ENCODE measurements around the gene REV1. TPM values are rescaled to one million over a fixed set of nuclear protein-coding genes. Genes with fewer than 3 reads are reported as not detected.
A peak's percentile ranks its signal among the peaks of the same experiment; 100 is the strongest.

REV1 gene
- total RNA-seq, 2 experiments from 2014 or later, result 51.6 to 68.1 TPM

GRCh38 chr2:99481941-99482340, 7.9 kb downstream of the REV1 start:
- BruUV-seq (replicated peaks), result no TSS peak
- CTCF ChIA-PET (ENCODE audit: unreplicated experiment), result no interaction called here
- Histone ChIP-seq H3K36me3 (ENCODE audit: insufficient read depth, low read length) (peaks cover 16% of the 10 kb centered on the region), H3K79me2 (ENCODE audit: insufficient read depth, low read depth, low read length) (peaks cover 99% of the 10 kb centered on the region), H3K4me3 (ENCODE audit: low read depth, low read length, poor library complexity, severe bottlenecking) (no peak overlapping the region), H3K4me1 (ENCODE audit: insufficient read depth, low read length, poor library complexity, severe bottlenecking) (peaks cover 18% of the 10 kb centered on the region), H3K27ac (ENCODE audit: low read depth, low read length, poor library complexity, severe bottlenecking) (no peak overlapping the region), H3K4me2 (ENCODE audit: low read length) (no peak overlapping the region), H3K9me3 (ENCODE audit: low read length) (no peaks in the 10 kb centered on the region), H4K20me1 (ENCODE audit: insufficient read depth, low read length) (peaks cover 25% of the 10 kb centered on the region), H3K9me2 (ENCODE audit: insufficient read depth, low read length) (no peaks in the 10 kb centered on the region), H2AFZ (ENCODE audit: low read length) (no peak overlapping the region)
- no peak for TF ChIP-seq CTCF (conservative IDR thresholded peaks at IDR 0.05; ENCODE audit: low read length)
- no peak for TF ChIP-seq EZH2phosphoT487 (IDR thresholded peaks at IDR 0.05; ENCODE audit: borderline replicate concordance, low read depth, low read length)
- POLR2A ChIA-PET, result interaction anchor here (1.5 kb wide), 1 partner anchor 26 kb away, joined by 4 read pairs; no protein-coding TSS in a partner anchor
- DNase-seq (ENCODE audit: low spot score), result peak; percentile 4
- intact Hi-C loops (cut with micrococcal nuclease; ENCODE audit: unreplicated experiment), result no loop called here

- no peak for DNase-seq (ENCODE audit: low spot score)
- H3K27ac ChIP-seq (ENCODE audit: low read depth, low read length, poor library complexity, severe bottlenecking), result no peak overlapping the region
- peaks cover 14% of the 10 kb centered on the region for H3K4me1 ChIP-seq (ENCODE audit: insufficient read depth, low read length, poor library complexity, severe bottlenecking)
- ChIA-PET POLR2A (interaction anchor here (1.5 kb wide), 1 partner anchor 26 kb away, joined by 4 read pairs; no protein-coding TSS in a partner anchor), CTCF (ENCODE audit: unreplicated experiment) (no interaction called here)
- BruUV-seq (replicated peaks), result no TSS peak
- intact Hi-C loops (cut with micrococcal nuclease; ENCODE audit: unreplicated experiment), result no loop called here
- peaks cover 21% of the 10 kb centered on the region for H4K20me1 ChIP-seq (ENCODE audit: insufficient read depth, low read length)
- H3K9me2 ChIP-seq (ENCODE audit: insufficient read depth, low read length), result no peaks in the 10 kb centered on the region
- no peak overlapping the region for H3K4me3 ChIP-seq (ENCODE audit: low read depth, low read length, poor library complexity, severe bottlenecking)
- no peak for TF ChIP-seq EZH2phosphoT487 (IDR thresholded peaks at IDR 0.05; ENCODE audit: borderline replicate concordance, low read depth, low read length)
- no peak for TF ChIP-seq CTCF (conservative IDR thresholded peaks at IDR 0.05; ENCODE audit: low read length)
- H3K36me3 ChIP-seq (ENCODE audit: insufficient read depth, low read length), result peaks cover 16% of the 10 kb centered on the region
- H3K79me2 ChIP-seq (ENCODE audit: insufficient read depth, low read depth, low read length), result peaks cover 99% of the 10 kb centered on the region
- H3K4me2 ChIP-seq (ENCODE audit: low read length), result no peak overlapping the region
- no peaks in the 10 kb centered on the region for H3K9me3 ChIP-seq (ENCODE audit: low read length)
- no peak overlapping the region for H2AFZ ChIP-seq (ENCODE audit: low read length)
These were observed 8.3 kb downstream of the REV1 start for GRCh38 chr2:99481527-99481926.

GRCh38 chr2:99480390-99480789, 9.4 kb downstream of the REV1 start:
- BruUV-seq (replicated peaks), result no TSS peak
- Histone ChIP-seq H3K27ac (ENCODE audit: low read depth, low read length, poor library complexity, severe bottlenecking) (no peak overlapping the region), H2AFZ (ENCODE audit: low read length) (no peak overlapping the region)

More at GRCh38 chr2:99480390-99480789, 9.4 kb downstream of the REV1 start:
- H4K20me1 ChIP-seq (ENCODE audit: insufficient read depth, low read length), result peaks cover 15% of the 10 kb centered on the region
- H3K4me1 ChIP-seq (ENCODE audit: insufficient read depth, low read length, poor library complexity, severe bottlenecking), result peaks cover 13% of the 10 kb centered on the region
- ChIA-PET POLR2A (interaction anchor here (1.5 kb wide), 1 partner anchor 25 kb away, joined by 4 read pairs; no protein-coding TSS in a partner anchor), CTCF (ENCODE audit: unreplicated experiment) (no interaction called here)
- TF ChIP-seq CTCF (conservative IDR thresholded peaks at IDR 0.05; ENCODE audit: low read length) (no peak), EZH2phosphoT487 (IDR thresholded peaks at IDR 0.05; ENCODE audit: borderline replicate concordance, low read depth, low read length) (no peak)
- intact Hi-C loops (cut with micrococcal nuclease; ENCODE audit: unreplicated experiment), result no loop called here
- no peaks in the 10 kb centered on the region for H3K9me2 ChIP-seq (ENCODE audit: insufficient read depth, low read length)
- no peaks in the 10 kb centered on the region for H3K9me3 ChIP-seq (ENCODE audit: low read length)
- peaks cover 92% of the 10 kb centered on the region for H3K79me2 ChIP-seq (ENCODE audit: insufficient read depth, low read depth, low read length)
- no peak overlapping the region for H3K4me2 ChIP-seq (ENCODE audit: low read length)
- peaks cover 16% of the 10 kb centered on the region for H3K36me3 ChIP-seq (ENCODE audit: insufficient read depth, low read length)
- no peak for DNase-seq (ENCODE audit: low spot score)
- H3K4me3 ChIP-seq (ENCODE audit: low read depth, low read length, poor library complexity, severe bottlenecking), result no peak overlapping the region
